Measurements from ENCODE around the gene OR56A5. TPM values are rescaled to one million over a fixed set of nuclear protein-coding genes. Genes with fewer than 3 reads are reported as not detected.
A peak's percentile ranks its signal among the peaks of the same experiment; 100 is the strongest.

OR56A5 gene, protein sequence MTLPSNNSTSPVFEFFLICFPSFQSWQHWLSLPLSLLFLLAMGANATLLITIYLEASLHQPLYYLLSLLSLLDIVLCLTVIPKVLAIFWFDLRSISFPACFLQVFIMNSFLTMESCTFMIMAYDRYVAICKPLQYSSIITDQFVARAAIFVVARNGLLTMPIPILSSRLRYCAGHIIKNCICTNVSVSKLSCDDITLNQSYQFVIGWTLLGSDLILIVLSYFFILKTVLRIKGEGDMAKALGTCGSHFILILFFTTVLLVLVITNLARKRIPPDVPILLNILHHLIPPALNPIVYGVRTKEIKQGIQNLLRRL
- not detected for total RNA-seq (2013)
- polyA plus RNA-seq: not detected
- polyA minus RNA-seq: not detected in 2 replicates
- 0 to 0.15 (median 0) reads per million in 11 experiments for total RNA-seq

DNA sequence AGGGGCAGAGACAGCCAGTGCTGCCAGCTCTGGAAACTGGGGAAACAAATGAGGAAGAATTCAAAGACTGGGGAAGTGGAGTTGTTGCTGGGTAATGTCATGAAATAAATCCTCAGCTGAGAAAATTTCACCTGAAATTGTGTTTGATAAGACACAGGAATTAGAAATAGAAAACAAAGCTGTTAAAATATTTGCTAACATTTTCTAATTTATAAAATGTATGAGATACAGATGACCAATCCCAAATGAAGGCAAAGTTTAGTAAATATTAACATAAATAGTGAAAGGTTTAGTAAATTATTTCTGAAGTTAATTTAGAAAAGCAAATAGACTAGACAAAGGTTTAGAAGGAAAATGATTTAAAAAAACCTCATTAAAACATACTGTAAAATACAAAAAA, at the start of gene OR56A5:
Gene OR56A5 (minus strand): TSS at position 101 of the 400 bp plus-strand sequence. CDS start 0 bp downstream, at position 101.
- Histone ChIP-seq H3K79me2 (ENCODE audit: insufficient read depth, low read length) (no peaks in the 10 kb centered on the region), H3K4me2 (replicated peaks; ENCODE audit: extremely low read depth, low read length, poor library complexity, severe bottlenecking) (no peak within 1 kb of the TSS), H3K27ac (ENCODE audit: low read depth in 1 of 2, low read length in 2 of 2) (no peak within 1 kb of the TSS), H3K4me3 (replicated peaks in 1 of 3; ENCODE audit: low read depth in 2 of 3, low read length in 3 of 3) (no peak within 1 kb of the TSS), H3K9ac (ENCODE audit: insufficient read depth, low read length, poor library complexity, severe bottlenecking) (no peak within 1 kb of the TSS), H4K20me1 (ENCODE audit: insufficient read depth, low read length) (no peaks in the 10 kb centered on the region), H3K4me1 (ENCODE audit: control insufficient read depth in 1 of 2, insufficient read depth in 2 of 2, low read length in 2 of 2) (no peaks in the 10 kb centered on the region), H3K9me3 (replicated peaks in 1 of 2; ENCODE audit: control insufficient read depth in 1 of 2, insufficient read depth in 1 of 2, low read length in 2 of 2) (peaks cover 5 to 7% of the 10 kb centered on the region in 2 donors), H2AFZ (ENCODE audit: insufficient read depth, low read depth, low read length, poor library complexity, severe bottlenecking) (no peak within 1 kb of the TSS), H3K36me3 (replicated peaks in 1 of 2; ENCODE audit: control insufficient read depth in 1 of 2, insufficient read depth in 2 of 2, low read length in 2 of 2) (no peaks in the 10 kb centered on the region), H3K27me3 (ENCODE audit: control insufficient read depth in 2 of 2, insufficient read depth in 2 of 2, low read length in 2 of 2) (peaks cover 0 to 2% of the 10 kb centered on the region in 2 donors)
- TF ChIP-seq, protein P1, sequence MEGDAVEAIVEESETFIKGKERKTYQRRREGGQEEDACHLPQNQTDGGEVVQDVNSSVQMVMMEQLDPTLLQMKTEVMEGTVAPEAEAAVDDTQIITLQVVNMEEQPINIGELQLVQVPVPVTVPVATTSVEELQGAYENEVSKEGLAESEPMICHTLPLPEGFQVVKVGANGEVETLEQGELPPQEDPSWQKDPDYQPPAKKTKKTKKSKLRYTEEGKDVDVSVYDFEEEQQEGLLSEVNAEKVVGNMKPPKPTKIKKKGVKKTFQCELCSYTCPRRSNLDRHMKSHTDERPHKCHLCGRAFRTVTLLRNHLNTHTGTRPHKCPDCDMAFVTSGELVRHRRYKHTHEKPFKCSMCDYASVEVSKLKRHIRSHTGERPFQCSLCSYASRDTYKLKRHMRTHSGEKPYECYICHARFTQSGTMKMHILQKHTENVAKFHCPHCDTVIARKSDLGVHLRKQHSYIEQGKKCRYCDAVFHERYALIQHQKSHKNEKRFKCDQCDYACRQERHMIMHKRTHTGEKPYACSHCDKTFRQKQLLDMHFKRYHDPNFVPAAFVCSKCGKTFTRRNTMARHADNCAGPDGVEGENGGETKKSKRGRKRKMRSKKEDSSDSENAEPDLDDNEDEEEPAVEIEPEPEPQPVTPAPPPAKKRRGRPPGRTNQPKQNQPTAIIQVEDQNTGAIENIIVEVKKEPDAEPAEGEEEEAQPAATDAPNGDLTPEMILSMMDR (IDR thresholded peaks at IDR 0.05): no peak
- Mint-ChIP-seq H3K27me3 (ENCODE audit: low read depth in 3 of 3) (peaks cover 3 to 7% (median 3%) of the 10 kb centered on the region in 3 donors), H3K9me3 (peaks cover 1 to 16% (median 8%) of the 10 kb centered on the region in 7 donors), H3K27ac (no peak within 1 kb of the TSS), H3K4me1 (no peaks in the 10 kb centered on the region), H3K36me3 (no peaks in the 10 kb centered on the region), H3K4me3 (no peak within 1 kb of the TSS)
- DNase-seq: no peak
- intact Hi-C loops (cut with micrococcal nuclease): no loop called here

DNA sequence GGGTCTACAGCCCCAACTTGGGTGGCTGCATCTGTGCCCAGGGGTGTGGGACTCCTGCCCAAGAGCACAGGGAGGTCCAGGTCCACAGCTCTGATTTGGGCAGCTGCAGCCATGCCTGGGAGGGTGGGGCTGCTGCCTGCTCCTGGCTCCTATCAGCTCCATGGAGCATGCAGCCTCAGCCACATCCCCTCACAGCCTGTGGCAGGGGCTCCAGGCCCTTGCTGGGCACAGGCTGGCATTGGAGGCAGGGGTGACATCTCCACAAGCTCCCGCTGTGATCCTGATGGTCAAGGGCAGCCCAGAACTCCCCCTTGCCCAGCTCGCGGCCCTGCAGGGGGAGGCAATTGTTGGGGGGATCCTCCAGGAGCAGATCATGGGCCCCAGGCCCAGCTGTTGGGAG, 44.7 kb upstream of the OR56A5 start:
- H3K4me3 Mint-ChIP-seq: no peak overlapping the region
- H3K9me3 Mint-ChIP-seq: peaks cover 9 to 34% (median 18%) of the 10 kb centered on the region in 7 donors

More for the DNA sequence above, 44.7 kb upstream of the OR56A5 start:
- Histone ChIP-seq H3K9me3 (replicated peaks in 1 of 2; ENCODE audit: control insufficient read depth in 1 of 2, insufficient read depth in 1 of 2, low read length in 2 of 2) (peaks cover 15 to 27% of the 10 kb centered on the region in 2 donors), H3K27me3 (ENCODE audit: control insufficient read depth in 2 of 2, insufficient read depth in 2 of 2, low read length in 2 of 2) (peaks cover 2% of the 10 kb centered on the region in 2 donors), H3K27ac (ENCODE audit: low read depth in 1 of 2, low read length in 2 of 2) (peak overlapping the region in 1 of 2 donors; percentile 62), H3K36me3 (replicated peaks in 1 of 2; ENCODE audit: control insufficient read depth in 1 of 2, insufficient read depth in 2 of 2, low read length in 2 of 2) (no peaks in the 10 kb centered on the region), H3K79me2 (ENCODE audit: insufficient read depth, low read length) (no peaks in the 10 kb centered on the region), H3K4me2 (replicated peaks; ENCODE audit: extremely low read depth, low read length, poor library complexity, severe bottlenecking) (no peak overlapping the region), H3K9ac (ENCODE audit: insufficient read depth, low read length, poor library complexity, severe bottlenecking) (no peak overlapping the region), H2AFZ (ENCODE audit: insufficient read depth, low read depth, low read length, poor library complexity, severe bottlenecking) (no peak overlapping the region), H3K4me3 (replicated peaks in 1 of 3; ENCODE audit: low read depth in 2 of 3, low read length in 3 of 3) (no peak overlapping the region), H3K4me1 (ENCODE audit: control insufficient read depth in 1 of 2, insufficient read depth in 2 of 2, low read length in 2 of 2) (peaks cover 19 to 26% of the 10 kb centered on the region in 2 donors), H4K20me1 (ENCODE audit: insufficient read depth, low read length) (no peaks in the 10 kb centered on the region)
- 83% methylated on average over 3 of the region's 3 CpGs for WGBS (ENCODE audit: insufficient coverage)
- H3K27me3 Mint-ChIP-seq (ENCODE audit: low read depth in 3 of 3): peaks cover 4 to 19% (median 4%) of the 10 kb centered on the region in 3 donors
- peaks cover 1 to 3% of the 10 kb centered on the region in 2 donors for H3K36me3 Mint-ChIP-seq
- intact Hi-C loops (cut with micrococcal nuclease): no loop called here
- no peak for DNase-seq
- TF ChIP-seq, protein P1 (IDR thresholded peaks at IDR 0.05): no peak
- H3K4me1 Mint-ChIP-seq: peaks cover 25% of the 10 kb centered on the region
- H3K27ac Mint-ChIP-seq: no peak overlapping the region

Data from CD14-positive monocyte (primary cell).